NCI-H1436 treated with DMSO at 0.1 percent for 48 hours (cell line): ENCODE results near the gene TLE6.
"Not testable (repeated sequence)": the region's sequence is repeated elsewhere in the genome, so short reads cannot be mapped to it uniquely, and the experiment has no call there.

ENCODE experiments used
- DNase-seq: peaks from one replicate; lab custom pipeline; 2025; lab: John Stamatoyannopoulos, UW

The TLE6 gene

GRCh38 chr19:3004522-3004921, 27.2 kb downstream of the TLE6 start:
- no peak for DNase-seq

GRCh38 chr19:3005345-3005744, 28.0 kb downstream of the TLE6 start:
- no peak for DNase-seq

- DNase-seq, result no peak
These were observed 28.9 kb downstream of the TLE6 start for GRCh38 chr19:3006075-3006767.

GRCh38 chr19:3007975-3008374, 30.6 kb downstream of the TLE6 start:
- no peak for DNase-seq

- no peak for DNase-seq
These were observed 31.6 kb downstream of the TLE6 start for GRCh38 chr19:3008994-3009393.

GRCh38 chr19:3010871-3011270, 33.5 kb downstream of the TLE6 start:
- DNase-seq, result no peak

- DNase-seq, result not testable (repeated sequence)
These were observed 34.7 kb downstream of the TLE6 start for GRCh38 chr19:3012059-3012458.

- DNase-seq, result no peak
These were observed 35.4 kb downstream of the TLE6 start for GRCh38 chr19:3012621-3013262.

- DNase-seq, result no peak
These were observed 35.9 kb downstream of the TLE6 start for GRCh38 chr19:3013263-3013725.

GRCh38 chr19:3014135-3014534, 36.8 kb downstream of the TLE6 start:
- DNase-seq, result no peak

- no peak for DNase-seq
These were observed 38.0 kb downstream of the TLE6 start for GRCh38 chr19:3015126-3016057.

GRCh38 chr19:3017923-3018322, 40.6 kb downstream of the TLE6 start:
- no peak for DNase-seq

GRCh38 chr19:3019211-3019854, 42.0 kb downstream of the TLE6 start:
- DNase-seq, result no peak

- no peak for DNase-seq
These were observed 43.1 kb downstream of the TLE6 start for GRCh38 chr19:3020321-3020960.

- no peak for DNase-seq
These were observed 47.1 kb downstream of the TLE6 start for GRCh38 chr19:3024509-3024869.

- DNase-seq, result no peak
These were observed 47.6 kb downstream of the TLE6 start for GRCh38 chr19:3024870-3025548.

- DNase-seq, result no peak
These were observed 48.2 kb downstream of the TLE6 start for GRCh38 chr19:3025549-3025886.

- DNase-seq, result no peak
These were observed 49.4 kb downstream of the TLE6 start for GRCh38 chr19:3026768-3027167.

GRCh38 chr19:3027292-3027691, 49.9 kb downstream of the TLE6 start:
- DNase-seq, result no peak

- DNase-seq, result no peak
These were observed 50.6 kb downstream of the TLE6 start for GRCh38 chr19:3027981-3028304.

- DNase-seq, result no peak
These were observed 51.1 kb downstream of the TLE6 start for GRCh38 chr19:3028305-3029064.
